ENCODE results near the gene IFNA10. TPM values are rescaled to one million over a fixed set of nuclear protein-coding genes. Genes with fewer than 3 reads are reported as not detected.
A peak's percentile ranks its signal among the peaks of the same experiment; 100 is the strongest.
"Not testable (repeated sequence)": the region's sequence is repeated elsewhere in the genome, so short reads cannot be mapped to it uniquely, and the experiment has no call there.

Gene IFNA10
- total RNA-seq, 6 experiments from 2014 or later, result not detected

DNA sequence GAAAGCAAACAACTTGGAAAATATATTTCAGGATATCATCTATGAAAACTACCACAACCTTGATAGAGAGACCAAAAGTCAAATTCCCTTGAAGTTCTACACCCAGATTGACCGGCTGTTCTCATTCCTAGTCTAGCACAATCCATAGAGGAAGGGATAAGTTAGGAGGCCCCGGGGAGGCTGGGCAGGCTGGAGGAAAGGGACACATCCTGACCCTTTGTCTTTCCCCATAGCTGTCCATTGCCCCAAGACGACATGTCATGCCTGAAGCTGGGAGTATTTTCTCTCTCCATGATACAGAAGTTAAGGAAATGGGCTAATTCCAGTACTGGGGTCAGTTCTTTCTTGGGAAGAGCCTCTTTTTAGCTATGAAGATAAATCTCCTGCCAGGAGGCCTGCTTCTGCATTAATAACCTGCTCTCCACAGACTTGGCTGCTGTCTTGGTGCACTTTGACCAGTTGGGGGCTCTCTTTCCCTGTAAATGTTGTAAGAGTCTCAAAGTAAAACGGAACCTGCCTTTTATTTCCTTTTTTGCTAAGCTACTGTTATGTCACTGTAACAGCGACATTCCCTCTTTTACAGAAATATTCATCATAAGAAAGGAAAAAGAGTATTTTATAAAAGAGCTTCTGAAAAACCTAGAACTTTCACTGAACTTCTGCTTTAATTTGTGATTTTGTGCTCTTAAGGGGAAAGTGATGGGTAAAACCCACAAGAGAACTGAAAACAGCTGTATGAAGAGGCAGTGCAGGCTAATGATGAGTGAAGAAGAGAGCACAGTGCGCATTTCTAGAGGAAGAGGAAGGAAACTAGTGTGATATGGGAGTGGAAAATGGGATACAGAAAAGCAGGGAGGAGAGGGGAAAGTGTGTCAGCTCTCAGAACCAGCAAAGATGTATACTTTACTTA is 11.8 kb downstream of the IFNA10 start:
- DNase-seq, result peak; percentile 49
- H3K36me3 Mint-ChIP-seq (ENCODE audit: low read depth); H3K27ac Mint-ChIP-seq; H3K4me1 Mint-ChIP-seq (ENCODE audit: low read depth); H3K9me3 Mint-ChIP-seq: not testable (repeated sequence)
- peak overlapping the region; percentile 44 for H3K4me3 Mint-ChIP-seq
- TF ChIP-seq, protein P1, sequence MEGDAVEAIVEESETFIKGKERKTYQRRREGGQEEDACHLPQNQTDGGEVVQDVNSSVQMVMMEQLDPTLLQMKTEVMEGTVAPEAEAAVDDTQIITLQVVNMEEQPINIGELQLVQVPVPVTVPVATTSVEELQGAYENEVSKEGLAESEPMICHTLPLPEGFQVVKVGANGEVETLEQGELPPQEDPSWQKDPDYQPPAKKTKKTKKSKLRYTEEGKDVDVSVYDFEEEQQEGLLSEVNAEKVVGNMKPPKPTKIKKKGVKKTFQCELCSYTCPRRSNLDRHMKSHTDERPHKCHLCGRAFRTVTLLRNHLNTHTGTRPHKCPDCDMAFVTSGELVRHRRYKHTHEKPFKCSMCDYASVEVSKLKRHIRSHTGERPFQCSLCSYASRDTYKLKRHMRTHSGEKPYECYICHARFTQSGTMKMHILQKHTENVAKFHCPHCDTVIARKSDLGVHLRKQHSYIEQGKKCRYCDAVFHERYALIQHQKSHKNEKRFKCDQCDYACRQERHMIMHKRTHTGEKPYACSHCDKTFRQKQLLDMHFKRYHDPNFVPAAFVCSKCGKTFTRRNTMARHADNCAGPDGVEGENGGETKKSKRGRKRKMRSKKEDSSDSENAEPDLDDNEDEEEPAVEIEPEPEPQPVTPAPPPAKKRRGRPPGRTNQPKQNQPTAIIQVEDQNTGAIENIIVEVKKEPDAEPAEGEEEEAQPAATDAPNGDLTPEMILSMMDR (IDR thresholded peaks at IDR 0.05), result peak; percentile 74
- H3K27me3 Mint-ChIP-seq (ENCODE audit: insufficient read depth), result peaks cover 25% of the 10 kb centered on the region

DNA sequence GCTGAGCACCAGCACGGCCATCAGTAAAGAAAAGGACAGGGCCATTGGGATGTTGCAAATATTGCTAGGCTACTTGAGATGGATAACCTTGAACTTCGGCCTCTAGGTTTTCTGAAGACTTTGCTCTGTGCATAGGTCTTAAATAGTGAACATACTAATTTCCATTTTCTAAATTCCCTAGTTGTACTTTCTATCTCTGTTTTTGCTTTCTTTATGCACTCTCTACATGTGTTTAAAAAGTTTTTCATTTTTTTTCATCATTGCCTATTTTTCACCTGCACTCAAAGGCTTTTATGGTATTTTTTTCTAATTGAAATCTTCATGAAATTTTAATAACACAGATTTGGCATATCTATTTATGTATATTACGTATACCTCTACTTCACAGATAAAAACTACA is 19.5 kb downstream of the IFNA10 start, which contains the start of gene IFNA4:
TSS of gene IFNA4 (minus strand) at position 101 of the 400 bp plus-strand sequence. CDS start at position 45, 56 bp downstream.
- DNase-seq; H3K9me3 Mint-ChIP-seq; H3K36me3 Mint-ChIP-seq (ENCODE audit: low read depth); H3K4me3 Mint-ChIP-seq; H3K4me1 Mint-ChIP-seq (ENCODE audit: low read depth); H3K27ac Mint-ChIP-seq: not testable (repeated sequence)
- H3K27me3 Mint-ChIP-seq (ENCODE audit: insufficient read depth), result peaks cover 20% of the 10 kb centered on the region

GRCh38 chr9:21182810-21183736 is 23.9 kb downstream of the IFNA10 start:
- H3K4me1 Mint-ChIP-seq (ENCODE audit: low read depth); H3K36me3 Mint-ChIP-seq (ENCODE audit: low read depth); H3K27ac Mint-ChIP-seq; H3K9me3 Mint-ChIP-seq; H3K4me3 Mint-ChIP-seq: not testable (repeated sequence)
- TF ChIP-seq, protein P1 (IDR thresholded peaks at IDR 0.05), result peak; percentile 75
- peak; percentile 46 for DNase-seq
- peaks cover 26% of the 10 kb centered on the region for H3K27me3 Mint-ChIP-seq (ENCODE audit: insufficient read depth)

DNA sequence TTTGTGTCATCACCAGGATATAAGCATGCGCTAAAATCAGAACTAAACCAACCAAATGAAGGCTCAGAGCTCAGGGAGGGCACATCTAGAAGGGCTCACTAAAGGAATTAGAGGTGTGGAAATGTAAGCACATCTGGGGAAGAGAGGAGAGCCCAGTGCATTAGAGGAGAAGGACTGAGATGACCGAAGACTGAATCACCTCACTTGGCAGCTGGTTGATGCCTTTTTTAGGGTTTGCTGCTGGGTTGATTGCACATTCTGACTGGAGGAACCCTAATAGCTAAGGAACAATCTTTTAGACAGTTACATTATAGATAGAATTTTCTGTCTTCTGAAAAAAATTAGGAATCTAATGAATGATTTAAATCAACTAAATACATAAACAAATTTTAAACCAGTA is 32.3 kb downstream of the IFNA10 start:
- Mint-ChIP-seq H3K27me3 (ENCODE audit: insufficient read depth) (peaks cover 20% of the 10 kb centered on the region), H3K9me3 (no peaks in the 10 kb centered on the region), H3K27ac (no peak overlapping the region), H3K36me3 (ENCODE audit: low read depth) (no peaks in the 10 kb centered on the region), H3K4me1 (ENCODE audit: low read depth) (0 out of 2 replicates have a peak, but pooled peaks cover 5% of the 10 kb centered on the region), H3K4me3 (no peak overlapping the region)
- TF ChIP-seq, protein P1 (IDR thresholded peaks at IDR 0.05), result no peak
- no peak for DNase-seq

DNA sequence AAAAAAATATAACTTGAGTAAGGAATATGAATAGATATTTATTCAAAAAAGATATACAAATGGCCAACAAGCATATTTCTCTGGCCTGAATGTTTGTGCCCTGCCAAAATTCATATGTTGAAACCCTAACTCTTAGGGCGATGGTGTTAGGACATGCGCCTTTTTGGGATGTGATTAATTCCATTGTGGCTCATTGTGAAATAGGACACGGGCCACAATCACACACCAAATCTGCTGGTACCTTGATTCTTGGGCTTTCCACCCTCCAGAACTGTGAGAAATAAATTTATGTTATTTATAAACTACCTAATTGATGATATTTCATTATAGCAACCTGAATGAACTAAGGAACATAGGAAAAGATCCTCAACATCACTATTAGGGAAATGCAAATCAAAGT is 34.8 kb downstream of the IFNA10 start:
- H3K27ac Mint-ChIP-seq, result no peak overlapping the region
- no peaks in the 10 kb centered on the region for H3K36me3 Mint-ChIP-seq (ENCODE audit: low read depth)
- H3K4me1 Mint-ChIP-seq (ENCODE audit: low read depth), result 0 out of 2 replicates have a peak, but pooled peaks cover 5% of the 10 kb centered on the region

More for the DNA sequence above, 34.8 kb downstream of the IFNA10 start:
- Mint-ChIP-seq H3K4me3 (no peak overlapping the region), H3K27me3 (ENCODE audit: insufficient read depth) (peaks cover 10% of the 10 kb centered on the region), H3K9me3 (no peaks in the 10 kb centered on the region)
- no peak for DNase-seq
- TF ChIP-seq, protein P1 (IDR thresholded peaks at IDR 0.05), result no peak

Measured in HFFc6 (cell line).